Brain microvascular endothelial cell (primary cell): Measurements from ENCODE around the gene SMC1B.

Experiments
- DNase-seq: peaks from one replicate; pipeline ENCODE4 v3.0.0-alpha.2; 2020
- H3K27ac ChIP-seq: fragments of 250-450 bp; sonication (Bioruptor Pico); 2 replicates; pipeline ENCODE4 v1.5.1; 2020; ENCODE audit warnings: mild to moderate bottlenecking, moderate library complexity
- H3K27me3 ChIP-seq: fragments of 250-450 bp; sonication (Bioruptor Pico); replicated peaks from 2 replicates; pipeline ENCODE4 v1.5.1; 2020; ENCODE audit warnings: mild to moderate bottlenecking
- H3K36me3 ChIP-seq: fragments of 250-450 bp; sonication (Bioruptor Pico); replicated peaks from 2 replicates; pipeline ENCODE4 v1.5.1; 2020; ENCODE audit warnings: mild to moderate bottlenecking
- H3K4me3 ChIP-seq: 2 replicates; pipeline ENCODE4 v1.5.1; 2011; ENCODE audit warnings: low read depth, mild to moderate bottlenecking, control low read depth, low read length, moderate library complexity
- CTCF ChIP-seq: IDR thresholded peaks from 2 replicates; pipeline ENCODE4 v1.5.1; 2011; ENCODE audit warnings: low read depth, mild to moderate bottlenecking, moderate library complexity, low read length, control low read depth, inconsistent platforms; ENCODE audit errors: missing control alignments
- in situ Hi-C: cut with HindIII; loops from 2 replicates; pipeline ENCODE4 v1.10.0; 2017; ENCODE audit warnings: low sequenced_read_pairs, low pct_ligation_motif_present

Gene SMC1B

GRCh38 chr22:45428391-45429385 is 15.3 kb upstream of the SMC1B start:
- DNase-seq, result no peak
- Histone ChIP-seq H3K4me3 (no peak overlapping the region), H3K27me3 (no peaks in the 10 kb centered on the region), H3K27ac (no peak overlapping the region), H3K36me3 (no peaks in the 10 kb centered on the region)
- in situ Hi-C loops, result no loop called here
- TF ChIP-seq CTCF, result no peak

GRCh38 chr22:45427114-45427513 is 13.7 kb upstream of the SMC1B start:
- H3K27me3 ChIP-seq, result no peaks in the 10 kb centered on the region
- no peak overlapping the region for H3K27ac ChIP-seq
- no peaks in the 10 kb centered on the region for H3K36me3 ChIP-seq
- no peak overlapping the region for H3K4me3 ChIP-seq
- no peak for TF ChIP-seq CTCF
- DNase-seq, result no peak
- in situ Hi-C loops, result no loop called here

- H3K4me3 ChIP-seq, result no peak overlapping the region
- no peak for DNase-seq
- no peaks in the 10 kb centered on the region for H3K36me3 ChIP-seq
- in situ Hi-C loops, result no loop called here
- H3K27ac ChIP-seq, result no peak overlapping the region
- TF ChIP-seq CTCF, result no peak
- H3K27me3 ChIP-seq, result no peaks in the 10 kb centered on the region
These were observed 13.0 kb upstream of the SMC1B start for GRCh38 chr22:45426387-45426786.

- Histone ChIP-seq H3K4me3 (no peak overlapping the region), H3K27me3 (no peaks in the 10 kb centered on the region), H3K36me3 (no peaks in the 10 kb centered on the region), H3K27ac (no peak overlapping the region)
- TF ChIP-seq CTCF, result no peak
- DNase-seq, result no peak
- in situ Hi-C loops, result no loop called here
These were observed 12.3 kb upstream of the SMC1B start for GRCh38 chr22:45425531-45426265.

GRCh38 chr22:45425101-45425500 is 11.7 kb upstream of the SMC1B start:
- Histone ChIP-seq H3K36me3 (no peaks in the 10 kb centered on the region), H3K27ac (no peak overlapping the region), H3K27me3 (no peaks in the 10 kb centered on the region), H3K4me3 (no peak overlapping the region)
- no peak for TF ChIP-seq CTCF
- in situ Hi-C loops, result no loop called here
- DNase-seq, result peak; percentile 9
